ENCODE measurements around the gene CNDP1.

CNDP1 gene

GRCh38 chr18:74540652-74541421 lies 6.5 kb downstream of the CNDP1 start:
- FAIRE-seq = no peak
- TF ChIP-seq POU2F2 (IDR thresholded peaks at IDR 0.05; ENCODE audit: low read depth, low read length) (no peak), PAX5 (IDR thresholded peaks at IDR 0.05; ENCODE audit: insufficient read depth, low read length, severe bottlenecking) (no peak), POLR2A (IDR thresholded peaks at IDR 0.05; ENCODE audit: low read depth, low read length) (no peak), POLR2AphosphoS5 (IDR thresholded peaks at IDR 0.05; ENCODE audit: low read depth, low read length) (no peak), TAF1 (IDR thresholded peaks at IDR 0.05; ENCODE audit: low read depth, low read length) (no peak), SPI1 (IDR thresholded peaks at IDR 0.05; ENCODE audit: low read depth, low read length) (no peak)
- DNase-seq (ENCODE audit: insufficient read length, low spot score) = no peak

- DNase-seq (ENCODE audit: insufficient read length, low spot score) (no peak), FAIRE-seq (no peak)
- TF ChIP-seq PAX5 (IDR thresholded peaks at IDR 0.05; ENCODE audit: insufficient read depth, low read length, severe bottlenecking) (no peak), POU2F2 (IDR thresholded peaks at IDR 0.05; ENCODE audit: low read depth, low read length) (no peak), POLR2AphosphoS5 (IDR thresholded peaks at IDR 0.05; ENCODE audit: low read depth, low read length) (no peak), POLR2A (IDR thresholded peaks at IDR 0.05; ENCODE audit: low read depth, low read length) (no peak)
Observed at GRCh38 chr18:74541703-74542555, 7.6 kb downstream of the CNDP1 start.

- no peak for TF ChIP-seq POLR2AphosphoS5 (IDR thresholded peaks at IDR 0.05; ENCODE audit: low read depth, low read length)
- TF ChIP-seq SPI1 (IDR thresholded peaks at IDR 0.05; ENCODE audit: low read depth, low read length) = no peak
- TF ChIP-seq POU2F2 (IDR thresholded peaks at IDR 0.05; ENCODE audit: low read depth, low read length) = no peak
- no peak for TF ChIP-seq PAX5 (IDR thresholded peaks at IDR 0.05; ENCODE audit: insufficient read depth, low read length, severe bottlenecking)
- no peak for TF ChIP-seq POLR2A (IDR thresholded peaks at IDR 0.05; ENCODE audit: low read depth, low read length)
- TF ChIP-seq TAF1 (IDR thresholded peaks at IDR 0.05; ENCODE audit: low read depth, low read length) = no peak
- FAIRE-seq = no peak
- no peak for DNase-seq (ENCODE audit: insufficient read length, low spot score)
Observed at GRCh38 chr18:74544898-74545297, 10.6 kb downstream of the CNDP1 start.

GRCh38 chr18:74546007-74546406 lies 11.7 kb downstream of the CNDP1 start:
- DNase-seq (ENCODE audit: insufficient read length, low spot score) (no peak), FAIRE-seq (no peak)
- TF ChIP-seq PAX5 (IDR thresholded peaks at IDR 0.05; ENCODE audit: insufficient read depth, low read length, severe bottlenecking) = no peak
- TF ChIP-seq POLR2A (IDR thresholded peaks at IDR 0.05; ENCODE audit: low read depth, low read length) = no peak
- no peak for TF ChIP-seq TAF1 (IDR thresholded peaks at IDR 0.05; ENCODE audit: low read depth, low read length)
- no peak for TF ChIP-seq SPI1 (IDR thresholded peaks at IDR 0.05; ENCODE audit: low read depth, low read length)
- TF ChIP-seq POU2F2 (IDR thresholded peaks at IDR 0.05; ENCODE audit: low read depth, low read length) = no peak
- no peak for TF ChIP-seq POLR2AphosphoS5 (IDR thresholded peaks at IDR 0.05; ENCODE audit: low read depth, low read length)

GRCh38 chr18:74546751-74547530 lies 12.6 kb downstream of the CNDP1 start:
- no peak for DNase-seq (ENCODE audit: insufficient read length, low spot score)
- no peak for FAIRE-seq
- TF ChIP-seq POLR2A (IDR thresholded peaks at IDR 0.05; ENCODE audit: low read depth, low read length) = no peak
- TF ChIP-seq POU2F2 (IDR thresholded peaks at IDR 0.05; ENCODE audit: low read depth, low read length) = no peak

GRCh38 chr18:74547860-74548259 lies 13.6 kb downstream of the CNDP1 start:
- FAIRE-seq = no peak
- no peak for DNase-seq (ENCODE audit: insufficient read length, low spot score)
- TF ChIP-seq PAX5 (IDR thresholded peaks at IDR 0.05; ENCODE audit: insufficient read depth, low read length, severe bottlenecking) (no peak), POLR2AphosphoS5 (IDR thresholded peaks at IDR 0.05; ENCODE audit: low read depth, low read length) (no peak), TAF1 (IDR thresholded peaks at IDR 0.05; ENCODE audit: low read depth, low read length) (no peak), POLR2A (IDR thresholded peaks at IDR 0.05; ENCODE audit: low read depth, low read length) (no peak), POU2F2 (IDR thresholded peaks at IDR 0.05; ENCODE audit: low read depth, low read length) (no peak), SPI1 (IDR thresholded peaks at IDR 0.05; ENCODE audit: low read depth, low read length) (no peak)

- TF ChIP-seq TAF1 (IDR thresholded peaks at IDR 0.05; ENCODE audit: low read depth, low read length) = no peak
- no peak for FAIRE-seq
- no peak for DNase-seq (ENCODE audit: insufficient read length, low spot score)
Observed at GRCh38 chr18:74549591-74550104, 15.3 kb downstream of the CNDP1 start.

- TF ChIP-seq POLR2A (IDR thresholded peaks at IDR 0.05; ENCODE audit: low read depth, low read length) = no peak
- no peak for TF ChIP-seq SPI1 (IDR thresholded peaks at IDR 0.05; ENCODE audit: low read depth, low read length)
- TF ChIP-seq POLR2AphosphoS5 (IDR thresholded peaks at IDR 0.05; ENCODE audit: low read depth, low read length) = no peak
- no peak for TF ChIP-seq TAF1 (IDR thresholded peaks at IDR 0.05; ENCODE audit: low read depth, low read length)
- no peak for TF ChIP-seq PAX5 (IDR thresholded peaks at IDR 0.05; ENCODE audit: insufficient read depth, low read length, severe bottlenecking)
- no peak for TF ChIP-seq POU2F2 (IDR thresholded peaks at IDR 0.05; ENCODE audit: low read depth, low read length)
- DNase-seq (ENCODE audit: insufficient read length, low spot score) (no peak), FAIRE-seq (no peak)
Observed at GRCh38 chr18:74550886-74551285, 16.6 kb downstream of the CNDP1 start.

GRCh38 chr18:74551452-74551851 lies 17.2 kb downstream of the CNDP1 start:
- FAIRE-seq = no peak
- DNase-seq (ENCODE audit: insufficient read length, low spot score) = no peak
- TF ChIP-seq POLR2A (IDR thresholded peaks at IDR 0.05; ENCODE audit: low read depth, low read length) = no peak
- no peak for TF ChIP-seq POU2F2 (IDR thresholded peaks at IDR 0.05; ENCODE audit: low read depth, low read length)
- TF ChIP-seq POLR2AphosphoS5 (IDR thresholded peaks at IDR 0.05; ENCODE audit: low read depth, low read length) = no peak
- TF ChIP-seq TAF1 (IDR thresholded peaks at IDR 0.05; ENCODE audit: low read depth, low read length) = no peak
- no peak for TF ChIP-seq SPI1 (IDR thresholded peaks at IDR 0.05; ENCODE audit: low read depth, low read length)
- TF ChIP-seq PAX5 (IDR thresholded peaks at IDR 0.05; ENCODE audit: insufficient read depth, low read length, severe bottlenecking) = no peak
